GM19099 (cell line): Measurements from ENCODE around the gene SLC7A4.

Experiments used
- POLR2A ChIP-seq: IDR thresholded peaks from 3 replicates; pipeline ENCODE4 v1.6.1; 2011; ENCODE audit warnings: low read depth; ENCODE audit not compliant: insufficient read length; ENCODE audit errors: extremely low read depth

Gene SLC7A4

GRCh38 chr22:20997536-20998257, 34.7 kb downstream of the SLC7A4 start:
- TF ChIP-seq POLR2A, result peak; percentile 27

- no peak for TF ChIP-seq POLR2A
Observed at GRCh38 chr22:20996598-20997535, 35.5 kb downstream of the SLC7A4 start.

GRCh38 chr22:20996031-20996410, 36.3 kb downstream of the SLC7A4 start:
- TF ChIP-seq POLR2A, result no peak

GRCh38 chr22:20995329-20996030, 36.9 kb downstream of the SLC7A4 start:
- no peak for TF ChIP-seq POLR2A

- TF ChIP-seq POLR2A, result no peak
Observed at GRCh38 chr22:20994902-20995241, 37.5 kb downstream of the SLC7A4 start.

- TF ChIP-seq POLR2A, result no peak
Observed at GRCh38 chr22:20994128-20994901, 38.0 kb downstream of the SLC7A4 start.

GRCh38 chr22:20993304-20994127, 38.8 kb downstream of the SLC7A4 start:
- TF ChIP-seq POLR2A, result no peak

- TF ChIP-seq POLR2A, result no peak
Observed at GRCh38 chr22:20992456-20993303, 39.7 kb downstream of the SLC7A4 start.

- TF ChIP-seq POLR2A, result no peak
Observed at GRCh38 chr22:20992056-20992442, 40.3 kb downstream of the SLC7A4 start.

- TF ChIP-seq POLR2A, result no peak
Observed at GRCh38 chr22:20991252-20992055, 40.9 kb downstream of the SLC7A4 start.

- no peak for TF ChIP-seq POLR2A
Observed at GRCh38 chr22:20990184-20991180, 41.9 kb downstream of the SLC7A4 start.
